GM19025 (cell line): ENCODE results near the gene PTGS2.

Source experiments
- ATAC-seq: cut with Tn5 transposase; IDR thresholded peaks from one replicate; pipeline ENCODE4 v1.9.1; 2021; ENCODE audit warnings: mild to moderate bottlenecking, low read depth, moderate library complexity; ENCODE audit not compliant: unreplicated experiment

Gene PTGS2

DNA sequence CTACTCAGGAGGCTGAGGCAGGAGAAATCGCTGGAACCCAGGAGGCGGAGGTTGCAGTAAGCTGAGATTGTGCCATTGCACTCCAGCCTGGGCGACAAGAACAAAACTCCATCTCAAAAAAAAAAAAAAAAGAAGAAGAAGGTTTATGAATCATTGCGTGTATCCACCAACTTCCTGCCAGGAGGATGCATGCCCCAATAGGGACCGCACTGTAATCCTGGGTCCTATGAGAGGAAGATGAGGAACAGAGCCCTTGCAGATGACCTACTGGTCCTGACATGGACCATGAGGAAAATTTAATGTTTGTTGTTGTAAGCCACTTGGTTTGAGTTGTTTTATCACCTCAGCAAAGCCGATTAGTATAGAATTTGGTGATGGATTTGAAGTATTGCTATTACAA is 56.7 kb downstream of the PTGS2 start:
- no peak for ATAC-seq
